ENCODE measurements around the gene TLE4. TPM values are rescaled to one million over a fixed set of nuclear protein-coding genes. Genes with fewer than 3 reads are reported as not detected.
"Not testable (repeated sequence)": the region's sequence is repeated elsewhere in the genome, so short reads cannot be mapped to it uniquely, and the experiment has no call there.

TLE4 gene
- total and polyA plus RNA-seq, 2 experiments from 2014 or later, result 45.8 to 72.9 TPM

DNA sequence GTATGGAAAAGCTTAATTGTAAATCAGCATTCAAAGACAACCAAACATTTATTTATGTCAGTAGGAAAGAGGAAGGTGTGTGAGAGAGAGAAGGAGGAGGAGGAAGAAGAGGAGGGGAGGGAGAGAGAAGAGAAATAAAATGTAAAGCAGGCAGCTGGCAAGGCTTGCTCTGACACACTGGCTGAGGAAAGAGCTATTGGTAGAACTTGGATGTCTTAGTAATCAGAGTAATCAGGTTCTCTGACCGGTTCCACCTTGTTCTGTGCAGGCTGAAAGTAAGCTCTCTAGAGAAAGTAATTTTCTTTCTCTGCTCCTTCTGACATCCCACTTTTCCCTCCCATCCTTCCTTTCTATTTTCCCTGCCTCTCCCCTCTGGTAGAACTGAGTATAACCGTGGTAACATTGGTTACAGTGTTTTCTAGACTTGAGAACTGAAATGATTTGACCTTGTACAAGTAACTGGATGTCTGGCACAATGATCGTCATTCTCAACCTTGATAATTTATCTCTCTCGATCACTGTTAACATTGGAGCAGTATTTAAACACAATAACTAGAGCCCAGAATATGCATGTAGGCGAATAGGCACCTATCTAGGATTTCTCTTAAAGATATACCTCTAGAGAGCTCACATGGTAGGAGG lies 33.3 kb downstream of the TLE4 start:
- H3K9me3 Mint-ChIP-seq, result peaks cover 3% of the 10 kb centered on the region; the same call in 1 of the 3 replicates
- H3K4me2 ChIP-seq, result no peak overlapping the region
- no peak for DNase-seq (ENCODE audit: low spot score)
- no peaks in the 10 kb centered on the region for H3F3A ChIP-seq (replicated peaks; ENCODE audit: low read depth)
- no peak overlapping the region for H3K4me3 Mint-ChIP-seq
- H3K27ac ChIP-seq (ENCODE audit: low read depth), result 0 out of 2 replicates have a peak overlapping the region, but pooled peaks have one; percentile 6
- H2AFZ ChIP-seq, result no peak overlapping the region
- H3K4me1 Mint-ChIP-seq, result peaks cover 13% of the 10 kb centered on the region; the same call in 2 of the 3 replicates
- no peaks in the 10 kb centered on the region for H3K27me3 ChIP-seq (ENCODE audit: insufficient read depth)
- H3K4me3 ChIP-seq, result no peak overlapping the region
- H3K79me2 ChIP-seq (replicated peaks; ENCODE audit: insufficient read depth), result peaks cover 76% of the 10 kb centered on the region
- peaks cover 6% of the 10 kb centered on the region for H3K4me1 ChIP-seq (ENCODE audit: insufficient read depth)
- peaks cover 18% of the 10 kb centered on the region for H4K20me1 ChIP-seq (replicated peaks; ENCODE audit: insufficient read depth)
- H3K36me3 Mint-ChIP-seq (ENCODE audit: low read depth), result peaks cover 38% of the 10 kb centered on the region
- no peaks in the 10 kb centered on the region for H3K9me2 ChIP-seq (ENCODE audit: insufficient read depth)
- H3K27ac Mint-ChIP-seq, result no peak overlapping the region
- no peaks in the 10 kb centered on the region for H3K36me3 ChIP-seq (ENCODE audit: insufficient read depth)
- TF ChIP-seq STAT1 (IDR thresholded peaks at IDR 0.05; ENCODE audit: unreplicated experiment) (no peak), JUNB (IDR thresholded peaks at IDR 0.05; ENCODE audit: unreplicated experiment) (no peak), POLR2AphosphoS5 (IDR thresholded peaks at IDR 0.05; ENCODE audit: low read depth) (no peak), ZNF114 (CRISPR knock-in tag; IDR thresholded peaks at IDR 0.05) (no peak), EZH2 (IDR thresholded peaks at IDR 0.05; ENCODE audit: low read depth, unreplicated experiment) (no peak)
- TF ChIP-seq, protein P1, sequence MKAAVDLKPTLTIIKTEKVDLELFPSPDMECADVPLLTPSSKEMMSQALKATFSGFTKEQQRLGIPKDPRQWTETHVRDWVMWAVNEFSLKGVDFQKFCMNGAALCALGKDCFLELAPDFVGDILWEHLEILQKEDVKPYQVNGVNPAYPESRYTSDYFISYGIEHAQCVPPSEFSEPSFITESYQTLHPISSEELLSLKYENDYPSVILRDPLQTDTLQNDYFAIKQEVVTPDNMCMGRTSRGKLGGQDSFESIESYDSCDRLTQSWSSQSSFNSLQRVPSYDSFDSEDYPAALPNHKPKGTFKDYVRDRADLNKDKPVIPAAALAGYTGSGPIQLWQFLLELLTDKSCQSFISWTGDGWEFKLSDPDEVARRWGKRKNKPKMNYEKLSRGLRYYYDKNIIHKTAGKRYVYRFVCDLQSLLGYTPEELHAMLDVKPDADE (IDR thresholded peaks at IDR 0.05), result no peak
- TF ChIP-seq, protein P2, sequence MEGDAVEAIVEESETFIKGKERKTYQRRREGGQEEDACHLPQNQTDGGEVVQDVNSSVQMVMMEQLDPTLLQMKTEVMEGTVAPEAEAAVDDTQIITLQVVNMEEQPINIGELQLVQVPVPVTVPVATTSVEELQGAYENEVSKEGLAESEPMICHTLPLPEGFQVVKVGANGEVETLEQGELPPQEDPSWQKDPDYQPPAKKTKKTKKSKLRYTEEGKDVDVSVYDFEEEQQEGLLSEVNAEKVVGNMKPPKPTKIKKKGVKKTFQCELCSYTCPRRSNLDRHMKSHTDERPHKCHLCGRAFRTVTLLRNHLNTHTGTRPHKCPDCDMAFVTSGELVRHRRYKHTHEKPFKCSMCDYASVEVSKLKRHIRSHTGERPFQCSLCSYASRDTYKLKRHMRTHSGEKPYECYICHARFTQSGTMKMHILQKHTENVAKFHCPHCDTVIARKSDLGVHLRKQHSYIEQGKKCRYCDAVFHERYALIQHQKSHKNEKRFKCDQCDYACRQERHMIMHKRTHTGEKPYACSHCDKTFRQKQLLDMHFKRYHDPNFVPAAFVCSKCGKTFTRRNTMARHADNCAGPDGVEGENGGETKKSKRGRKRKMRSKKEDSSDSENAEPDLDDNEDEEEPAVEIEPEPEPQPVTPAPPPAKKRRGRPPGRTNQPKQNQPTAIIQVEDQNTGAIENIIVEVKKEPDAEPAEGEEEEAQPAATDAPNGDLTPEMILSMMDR (conservative IDR thresholded peaks at IDR 0.05; ENCODE audit: low read depth in 2 of 2), result no peak
- TF ChIP-seq, protein P3, sequence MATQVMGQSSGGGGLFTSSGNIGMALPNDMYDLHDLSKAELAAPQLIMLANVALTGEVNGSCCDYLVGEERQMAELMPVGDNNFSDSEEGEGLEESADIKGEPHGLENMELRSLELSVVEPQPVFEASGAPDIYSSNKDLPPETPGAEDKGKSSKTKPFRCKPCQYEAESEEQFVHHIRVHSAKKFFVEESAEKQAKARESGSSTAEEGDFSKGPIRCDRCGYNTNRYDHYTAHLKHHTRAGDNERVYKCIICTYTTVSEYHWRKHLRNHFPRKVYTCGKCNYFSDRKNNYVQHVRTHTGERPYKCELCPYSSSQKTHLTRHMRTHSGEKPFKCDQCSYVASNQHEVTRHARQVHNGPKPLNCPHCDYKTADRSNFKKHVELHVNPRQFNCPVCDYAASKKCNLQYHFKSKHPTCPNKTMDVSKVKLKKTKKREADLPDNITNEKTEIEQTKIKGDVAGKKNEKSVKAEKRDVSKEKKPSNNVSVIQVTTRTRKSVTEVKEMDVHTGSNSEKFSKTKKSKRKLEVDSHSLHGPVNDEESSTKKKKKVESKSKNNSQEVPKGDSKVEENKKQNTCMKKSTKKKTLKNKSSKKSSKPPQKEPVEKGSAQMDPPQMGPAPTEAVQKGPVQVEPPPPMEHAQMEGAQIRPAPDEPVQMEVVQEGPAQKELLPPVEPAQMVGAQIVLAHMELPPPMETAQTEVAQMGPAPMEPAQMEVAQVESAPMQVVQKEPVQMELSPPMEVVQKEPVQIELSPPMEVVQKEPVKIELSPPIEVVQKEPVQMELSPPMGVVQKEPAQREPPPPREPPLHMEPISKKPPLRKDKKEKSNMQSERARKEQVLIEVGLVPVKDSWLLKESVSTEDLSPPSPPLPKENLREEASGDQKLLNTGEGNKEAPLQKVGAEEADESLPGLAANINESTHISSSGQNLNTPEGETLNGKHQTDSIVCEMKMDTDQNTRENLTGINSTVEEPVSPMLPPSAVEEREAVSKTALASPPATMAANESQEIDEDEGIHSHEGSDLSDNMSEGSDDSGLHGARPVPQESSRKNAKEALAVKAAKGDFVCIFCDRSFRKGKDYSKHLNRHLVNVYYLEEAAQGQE (IDR thresholded peaks at IDR 0.05; ENCODE audit: unreplicated experiment), result no peak
- H3K27me3 Mint-ChIP-seq (ENCODE audit: insufficient read depth, low read depth, poor library complexity), result no peaks in the 10 kb centered on the region
- no peak for ATAC-seq

DNA sequence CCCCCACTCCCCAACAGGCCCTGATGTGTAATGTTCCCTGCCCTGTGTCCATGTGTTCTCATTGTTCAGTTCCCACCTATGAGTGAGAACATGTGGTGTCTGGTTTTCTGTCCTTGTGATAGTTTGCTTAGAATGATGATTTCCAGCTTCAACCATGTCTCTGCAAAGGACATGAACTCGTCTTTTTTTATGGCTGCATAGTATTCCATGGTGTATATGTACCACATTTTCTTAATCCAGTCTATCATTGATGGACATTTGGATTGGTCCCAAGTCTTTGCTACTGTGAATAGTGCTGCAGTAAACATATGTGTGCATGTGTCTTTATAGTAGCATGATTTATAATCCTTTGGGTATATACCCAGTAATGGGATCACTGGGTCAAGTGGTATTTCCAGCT lies 34.8 kb downstream of the TLE4 start:
- not testable (repeated sequence) for H3K9me3 Mint-ChIP-seq; H3K27ac ChIP-seq (ENCODE audit: low read depth); H3K4me2 ChIP-seq; H3K27me3 ChIP-seq (ENCODE audit: insufficient read depth); H3K4me3 Mint-ChIP-seq; H3F3A ChIP-seq (replicated peaks; ENCODE audit: low read depth); ATAC-seq; H2AFZ ChIP-seq; H3K4me3 ChIP-seq; H3K27me3 Mint-ChIP-seq (ENCODE audit: insufficient read depth, low read depth, poor library complexity); H3K9me2 ChIP-seq (ENCODE audit: insufficient read depth); H3K27ac Mint-ChIP-seq; H3K36me3 ChIP-seq (ENCODE audit: insufficient read depth); DNase-seq (ENCODE audit: low spot score)
- Histone ChIP-seq H4K20me1 (replicated peaks; ENCODE audit: insufficient read depth) (peaks cover 14% of the 10 kb centered on the region), H3K4me1 (ENCODE audit: insufficient read depth) (peaks cover 20% of the 10 kb centered on the region), H3K79me2 (replicated peaks; ENCODE audit: insufficient read depth) (peaks cover 77% of the 10 kb centered on the region)
- Mint-ChIP-seq H3K36me3 (ENCODE audit: low read depth) (peaks cover 36% of the 10 kb centered on the region), H3K4me1 (peaks cover 26% of the 10 kb centered on the region)

Measured in GM23338 (cell line).